ENCODE results near the gene PNMA8A. TPM values are rescaled to one million over a fixed set of nuclear protein-coding genes. Genes with fewer than 3 reads are reported as not detected.
"Not testable (repeated sequence)": the region's sequence is repeated elsewhere in the genome, so short reads cannot be mapped to it uniquely, and the experiment has no call there.

PNMA8A gene
- total RNA-seq, 4 donors from 2014 or later: 0.20 to 0.68 (median 0.64) TPM; not detected in 1

DNA sequence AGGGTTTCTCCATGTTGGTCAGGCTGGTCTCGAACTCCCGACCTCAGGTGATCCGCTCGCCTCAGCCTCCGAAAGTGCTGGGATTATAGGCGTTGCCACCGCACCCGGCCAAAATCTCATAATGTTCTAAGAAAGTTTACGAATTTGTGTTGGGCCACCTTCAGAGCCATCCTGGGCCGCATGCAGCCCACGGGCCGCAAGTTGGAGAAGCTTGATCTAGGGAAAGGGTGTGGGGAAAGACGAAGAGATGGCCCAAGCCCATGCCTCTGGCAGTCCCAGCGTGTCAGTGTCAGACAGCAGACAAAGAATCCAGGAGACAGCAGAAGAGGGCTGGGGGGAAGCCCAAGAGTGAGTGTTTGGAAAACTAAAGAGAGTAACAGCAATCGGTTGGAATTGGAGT is 25.3 kb downstream of the PNMA8A start:
- intact Hi-C loops (cut with DNase I; ENCODE audit: low total_unique reads): no loop called here

DNA sequence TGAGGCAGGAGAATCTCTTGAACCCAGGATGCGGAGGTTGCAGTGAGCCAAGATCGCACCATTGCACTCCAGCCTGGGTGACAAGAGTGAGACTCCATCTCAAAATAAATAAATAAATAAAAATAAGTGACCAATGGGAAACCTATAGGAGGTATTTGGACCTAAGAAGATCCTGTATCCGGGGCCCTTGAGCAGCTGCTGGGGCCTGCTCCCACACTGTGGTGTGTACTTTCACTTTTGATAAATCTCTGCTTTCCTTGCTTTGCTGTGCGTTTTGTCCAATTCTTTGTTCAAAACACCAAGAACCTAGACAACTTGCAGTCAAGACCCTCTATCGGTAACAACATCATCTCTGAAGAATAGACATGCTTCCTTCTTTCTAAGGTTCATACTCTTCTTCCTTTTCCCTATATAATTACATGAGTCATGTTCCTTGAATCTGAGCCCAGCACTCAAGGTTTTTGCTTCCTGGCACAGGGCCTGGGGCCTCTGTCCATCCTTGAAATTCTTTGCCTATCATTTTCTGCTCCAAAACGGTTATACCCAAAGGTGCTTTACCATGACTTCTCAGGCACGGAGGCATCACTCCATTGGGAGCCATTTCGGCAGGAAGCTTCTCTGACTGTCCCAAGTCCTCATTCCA is 28.4 kb downstream of the PNMA8A start:
- Histone ChIP-seq H3K27ac (no peak overlapping the region), H3K27me3 (no peaks in the 10 kb centered on the region), H3K4me3 (no peak overlapping the region), H3K36me3 (no peaks in the 10 kb centered on the region), H3K4me1 (peaks cover 0 to 6% (median 0%) of the 10 kb centered on the region in 4 donors), H3K9me3 (no peaks in the 10 kb centered on the region)
- in situ Hi-C loops (cut with MboI; ENCODE audit: low pct_ligation_motif_present in 1 of 4, low pct_unique_long_range_greater_than_20kb in 1 of 4, low sequenced_read_pairs in 3 of 4) (no loop called here), intact Hi-C loops (cut with DNase I; ENCODE audit: low total_unique reads) (no loop called here)
- no peak for DNase-seq
- 41 to 58% methylated on average over 5 to 8 of the region's 8 CpGs for WGBS, 2 donors (ENCODE audit: low coverage in 1 of 2)
- TF ChIP-seq POLR2A (IDR thresholded peaks at IDR 0.05) (no peak), EP300 (IDR thresholded peaks at IDR 0.05; ENCODE audit: low read depth) (no peak), POLR2AphosphoS5 (IDR thresholded peaks at IDR 0.05) (no peak)
- TF ChIP-seq, protein P1, sequence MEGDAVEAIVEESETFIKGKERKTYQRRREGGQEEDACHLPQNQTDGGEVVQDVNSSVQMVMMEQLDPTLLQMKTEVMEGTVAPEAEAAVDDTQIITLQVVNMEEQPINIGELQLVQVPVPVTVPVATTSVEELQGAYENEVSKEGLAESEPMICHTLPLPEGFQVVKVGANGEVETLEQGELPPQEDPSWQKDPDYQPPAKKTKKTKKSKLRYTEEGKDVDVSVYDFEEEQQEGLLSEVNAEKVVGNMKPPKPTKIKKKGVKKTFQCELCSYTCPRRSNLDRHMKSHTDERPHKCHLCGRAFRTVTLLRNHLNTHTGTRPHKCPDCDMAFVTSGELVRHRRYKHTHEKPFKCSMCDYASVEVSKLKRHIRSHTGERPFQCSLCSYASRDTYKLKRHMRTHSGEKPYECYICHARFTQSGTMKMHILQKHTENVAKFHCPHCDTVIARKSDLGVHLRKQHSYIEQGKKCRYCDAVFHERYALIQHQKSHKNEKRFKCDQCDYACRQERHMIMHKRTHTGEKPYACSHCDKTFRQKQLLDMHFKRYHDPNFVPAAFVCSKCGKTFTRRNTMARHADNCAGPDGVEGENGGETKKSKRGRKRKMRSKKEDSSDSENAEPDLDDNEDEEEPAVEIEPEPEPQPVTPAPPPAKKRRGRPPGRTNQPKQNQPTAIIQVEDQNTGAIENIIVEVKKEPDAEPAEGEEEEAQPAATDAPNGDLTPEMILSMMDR (IDR thresholded peaks at IDR 0.05): no peak

More for the DNA sequence above, 25.3 kb downstream of the PNMA8A start:
- no peaks in the 10 kb centered on the region for H3K36me3 ChIP-seq
- TF ChIP-seq, protein P1 (IDR thresholded peaks at IDR 0.05): no peak
- no peak for TF ChIP-seq POLR2AphosphoS5 (IDR thresholded peaks at IDR 0.05)
- TF ChIP-seq POLR2A (IDR thresholded peaks at IDR 0.05): no peak
- TF ChIP-seq EP300 (IDR thresholded peaks at IDR 0.05; ENCODE audit: low read depth): no peak
- H3K4me1 ChIP-seq: peaks cover 0 to 6% (median 0%) of the 10 kb centered on the region in 4 donors
- in situ Hi-C loops (cut with MboI; ENCODE audit: low pct_ligation_motif_present in 1 of 4, low pct_unique_long_range_greater_than_20kb in 1 of 4, low sequenced_read_pairs in 3 of 4): no loop called here
- no peak overlapping the region for H3K27ac ChIP-seq
- H3K4me3 ChIP-seq: no peak overlapping the region
- H3K27me3 ChIP-seq: no peaks in the 10 kb centered on the region
- H3K9me3 ChIP-seq: no peaks in the 10 kb centered on the region
- 86 to 93% methylated on average over 11 to 15 of the region's 15 CpGs for WGBS, 2 donors (ENCODE audit: low coverage in 1 of 2)
- DNase-seq: no peak

DNA sequence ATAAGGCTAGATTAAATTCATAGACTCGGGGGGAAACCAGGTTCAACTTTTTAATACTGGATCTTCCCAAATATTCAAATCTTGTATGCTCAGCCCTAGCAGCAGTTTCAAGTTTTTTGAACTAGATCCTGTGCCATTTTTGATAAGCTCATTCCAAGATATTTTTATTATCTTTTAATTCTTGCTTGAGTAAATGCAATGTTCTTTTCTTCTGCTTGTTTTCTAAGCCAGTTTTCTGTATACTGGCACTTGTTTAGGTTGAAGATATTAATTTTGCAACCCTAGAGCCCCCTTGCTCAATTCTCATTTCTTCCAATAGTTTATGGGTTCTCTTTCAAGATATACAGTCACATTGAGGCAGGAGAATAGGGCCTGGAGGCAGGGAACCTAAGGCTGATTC is 29.5 kb downstream of the PNMA8A start:
- intact Hi-C loops (cut with DNase I; ENCODE audit: low total_unique reads) (no loop called here), in situ Hi-C loops (cut with MboI; ENCODE audit: low pct_ligation_motif_present in 1 of 4, low pct_unique_long_range_greater_than_20kb in 1 of 4, low sequenced_read_pairs in 3 of 4) (no loop called here)
- Histone ChIP-seq H3K27ac (no peak overlapping the region), H3K4me1 (peaks cover 0 to 6% (median 0%) of the 10 kb centered on the region in 4 donors), H3K9me3 (no peaks in the 10 kb centered on the region), H3K36me3 (no peaks in the 10 kb centered on the region), H3K27me3 (no peaks in the 10 kb centered on the region), H3K4me3 (no peak overlapping the region)
- no peak for DNase-seq
- 67 to 71% methylated on average over 1 of the region's 1 CpG for WGBS, 2 donors (ENCODE audit: low coverage in 1 of 2)
- TF ChIP-seq, protein P1 (IDR thresholded peaks at IDR 0.05): no peak
- TF ChIP-seq EP300 (IDR thresholded peaks at IDR 0.05; ENCODE audit: low read depth): no peak

DNA sequence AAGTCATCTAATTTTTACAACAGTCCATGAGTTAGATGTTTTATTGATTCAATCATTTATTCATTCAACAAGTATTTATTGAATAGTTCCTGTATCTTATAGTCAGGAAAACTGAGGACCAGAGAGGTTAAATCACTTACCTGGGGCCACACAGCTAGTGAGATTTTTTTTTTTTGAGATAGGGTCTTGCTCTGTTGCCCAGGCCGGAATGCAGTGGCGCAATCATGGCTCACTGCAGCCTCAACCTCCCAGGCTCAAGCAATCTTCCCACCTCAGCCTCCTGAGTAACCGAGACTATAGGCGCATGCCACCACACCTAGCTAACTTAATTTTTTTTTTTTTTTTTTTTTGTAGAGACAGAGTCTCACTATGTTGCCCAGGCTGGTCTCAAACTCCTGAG is 35.7 kb downstream of the PNMA8A start:
- peaks cover 29% of the 10 kb centered on the region for H3K27me3 ChIP-seq
- H3K36me3 ChIP-seq; in situ Hi-C loops (cut with MboI; ENCODE audit: low pct_ligation_motif_present in 1 of 4, low pct_unique_long_range_greater_than_20kb in 1 of 4, low sequenced_read_pairs in 3 of 4); H3K4me1 ChIP-seq; DNase-seq; H3K4me3 ChIP-seq; H3K27ac ChIP-seq; intact Hi-C loops (cut with DNase I; ENCODE audit: low total_unique reads); H3K9me3 ChIP-seq: not testable (repeated sequence)
- WGBS, 2 donors (ENCODE audit: low coverage in 1 of 2): 86 to 93% methylated on average over 2 to 4 of the region's 4 CpGs

DNA sequence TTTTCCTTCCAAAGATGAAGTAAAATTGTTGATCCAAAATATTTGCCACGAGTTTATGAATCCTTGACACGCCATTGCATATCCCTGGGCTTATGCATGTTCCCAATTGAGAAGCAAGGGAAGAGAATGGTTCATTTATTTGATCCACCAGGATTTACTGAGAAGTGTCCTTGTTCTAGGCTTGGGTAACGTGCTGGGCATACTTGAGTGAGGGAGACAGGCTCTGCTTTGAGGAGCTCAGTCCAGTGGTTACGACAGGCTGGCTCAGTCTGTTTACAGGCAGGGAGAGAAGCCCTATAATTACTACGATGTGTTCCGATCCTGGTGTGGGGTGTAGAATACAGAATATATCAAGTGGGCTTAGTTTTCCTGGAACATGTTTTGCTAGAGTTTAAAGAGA is 36.4 kb downstream of the PNMA8A start:
- 40 to 45% methylated on average over 4 to 6 of the region's 6 CpGs for WGBS, 2 donors (ENCODE audit: low coverage in 1 of 2)
- H3K4me1 ChIP-seq: no peaks in the 10 kb centered on the region
- no peak overlapping the region for H3K27ac ChIP-seq
- DNase-seq: no peak
- in situ Hi-C loops (cut with MboI; ENCODE audit: low pct_ligation_motif_present in 1 of 4, low pct_unique_long_range_greater_than_20kb in 1 of 4, low sequenced_read_pairs in 3 of 4): no loop called here
- H3K4me3 ChIP-seq: no peak overlapping the region
- peaks cover 34% of the 10 kb centered on the region for H3K27me3 ChIP-seq
- intact Hi-C loops (cut with DNase I; ENCODE audit: low total_unique reads): no loop called here
- TF ChIP-seq, protein P1 (IDR thresholded peaks at IDR 0.05): no peak
- TF ChIP-seq POLR2A (IDR thresholded peaks at IDR 0.05): no peak
- no peak for TF ChIP-seq POLR2AphosphoS5 (IDR thresholded peaks at IDR 0.05)
- no peak for TF ChIP-seq EP300 (IDR thresholded peaks at IDR 0.05; ENCODE audit: low read depth)
- H3K9me3 ChIP-seq: no peaks in the 10 kb centered on the region
- no peaks in the 10 kb centered on the region for H3K36me3 ChIP-seq

DNA sequence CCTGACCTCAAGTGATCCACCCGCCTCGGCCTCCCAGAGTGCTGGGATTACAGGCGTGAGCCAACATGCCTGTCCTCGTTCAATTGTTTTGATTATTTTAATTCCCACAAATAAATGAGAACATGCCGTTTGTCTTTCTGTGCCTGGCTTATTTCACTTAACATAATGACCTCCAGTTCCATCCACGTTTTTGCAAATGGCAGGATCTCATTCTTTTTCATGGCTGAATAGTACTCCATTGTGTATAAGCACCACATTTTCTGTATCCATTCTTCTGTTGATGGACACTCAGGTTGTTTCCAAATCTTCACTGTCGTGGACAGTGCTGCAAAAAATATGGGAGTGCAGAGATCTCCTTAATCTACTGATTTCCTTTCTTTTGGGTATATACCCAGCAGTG is 37.9 kb downstream of the PNMA8A start:
- intact Hi-C loops (cut with DNase I; ENCODE audit: low total_unique reads); H3K36me3 ChIP-seq; H3K27ac ChIP-seq; in situ Hi-C loops (cut with MboI; ENCODE audit: low pct_ligation_motif_present in 1 of 4, low pct_unique_long_range_greater_than_20kb in 1 of 4, low sequenced_read_pairs in 3 of 4); DNase-seq; H3K4me3 ChIP-seq; H3K9me3 ChIP-seq; H3K4me1 ChIP-seq: not testable (repeated sequence)
- H3K27me3 ChIP-seq: peaks cover 48% of the 10 kb centered on the region
- 55 to 66% methylated on average over 7 of the region's 7 CpGs for WGBS, 2 donors (ENCODE audit: low coverage in 1 of 2)

Measured in transverse colon (tissue), 4 donors.